Mesenchymal stem cell (in vitro differentiated cells and primary cell): ENCODE results near the gene SPATS2L.
A peak's percentile ranks its signal among the peaks of the same experiment; 100 is the strongest.

ENCODE experiments used
- DNase-seq: peaks from one replicate; pipeline ENCODE4 v3.0.0-alpha.2; 2013
- H2AFZ ChIP-seq: one replicate; pipeline ENCODE4 v1.6.1; 2013; ENCODE audit warnings: low read depth, mild to moderate bottlenecking, control low read depth, inconsistent platforms, low read length, moderate library complexity
- H2AK5ac ChIP-seq: 2 replicates; pipeline ENCODE4 v1.6.1; 2013; ENCODE audit warnings: low read length, moderate library complexity, mild to moderate bottlenecking, inconsistent platforms; ENCODE audit not compliant: severe bottlenecking
- H2BK120ac ChIP-seq: one replicate; pipeline ENCODE4 v1.6.1; 2013; ENCODE audit warnings: low read depth, mild to moderate bottlenecking, inconsistent platforms, low read length, moderate library complexity
- H2BK12ac ChIP-seq, 2 experiments: one replicate each; pipeline ENCODE4 v1.6.1; 2013; ENCODE audit warnings: inconsistent platforms in 2 of 2, low read length in 2 of 2, mild to moderate bottlenecking in 2 of 2, moderate library complexity in 2 of 2, control low read depth in 1 of 2
- H2BK15ac ChIP-seq: one replicate; pipeline ENCODE4 v1.6.1; 2013; ENCODE audit warnings: mild to moderate bottlenecking, low read depth, inconsistent platforms; ENCODE audit not compliant: poor library complexity, severe bottlenecking
- H2BK5ac ChIP-seq: 2 replicates; pipeline ENCODE4 v1.6.1; 2013; ENCODE audit warnings: low read depth, mild to moderate bottlenecking, low read length, control low read depth, inconsistent platforms; ENCODE audit not compliant: poor library complexity, severe bottlenecking
- H3K14ac ChIP-seq, 2 experiments: one replicate each; pipeline ENCODE4 v1.6.1; 2013; ENCODE audit warnings: inconsistent platforms in 2 of 2, low read length in 2 of 2, control low read depth in 1 of 2, mild to moderate bottlenecking in 1 of 2, moderate library complexity in 1 of 2
- H3K18ac ChIP-seq, 2 experiments: one replicate each; pipeline ENCODE4 v1.6.1; 2013; ENCODE audit warnings: inconsistent platforms in 2 of 2, low read length in 2 of 2, control low read depth in 1 of 2, low read depth in 1 of 2, mild to moderate bottlenecking in 1 of 2
- H3K23ac ChIP-seq, 2 experiments: one replicate each; pipeline ENCODE4 v1.6.1; 2013; ENCODE audit warnings: inconsistent platforms in 2 of 2, low read length in 2 of 2, mild to moderate bottlenecking in 2 of 2, moderate library complexity in 2 of 2, control low read depth in 1 of 2
- H3K27ac ChIP-seq: 2 replicates; pipeline ENCODE4 v1.5.1; 2013; ENCODE audit warnings: mild to moderate bottlenecking, moderate library complexity, low read length, control low read depth, inconsistent platforms; ENCODE audit not compliant: poor library complexity, severe bottlenecking
- H3K27me3 ChIP-seq, 2 experiments: 2 replicates each; pipeline versions ENCODE4 v1.6.1 to v1.7.0; 2013; ENCODE audit warnings: low read length in 2 of 2, mild to moderate bottlenecking in 2 of 2, moderate library complexity in 2 of 2, control low read depth in 1 of 2, inconsistent platforms in 1 of 2; ENCODE audit not compliant: control insufficient read depth in 1 of 2, insufficient read depth in 1 of 2
- H3K36me3 ChIP-seq, 2 experiments: 2 replicates each; pipeline versions ENCODE4 v1.6.1 to v1.7.0; 2013; ENCODE audit warnings: low read length in 2 of 2, control low read depth in 1 of 2, inconsistent platforms in 1 of 2, low read depth in 1 of 2, mild to moderate bottlenecking in 1 of 2; ENCODE audit not compliant: insufficient read depth in 2 of 2, control insufficient read depth in 1 of 2
- H3K4ac ChIP-seq, 2 experiments: one replicate each; pipeline ENCODE4 v1.6.1; 2013; ENCODE audit warnings: inconsistent platforms in 2 of 2, low read length in 2 of 2, mild to moderate bottlenecking in 2 of 2, moderate library complexity in 2 of 2, control low read depth in 1 of 2, low read depth in 1 of 2
- H3K4me1 ChIP-seq: 2 replicates; pipeline ENCODE4 v1.6.1; 2013; ENCODE audit warnings: low read depth, low read length, control low read depth; ENCODE audit not compliant: control insufficient read depth, insufficient read depth
- H3K4me2 ChIP-seq: 2 replicates; pipeline ENCODE4 v1.6.1; 2013; ENCODE audit warnings: low read length, mild to moderate bottlenecking, inconsistent platforms; ENCODE audit not compliant: poor library complexity, severe bottlenecking
- H3K4me3 ChIP-seq, 2 experiments: 2 replicates each; pipeline versions ENCODE4 v1.5.1 to v1.7.0; 2013; ENCODE audit warnings: low read length in 2 of 2, mild to moderate bottlenecking in 2 of 2, control low read depth in 1 of 2, low read depth in 1 of 2; ENCODE audit not compliant: insufficient read depth in 1 of 2
- H3K79me1 ChIP-seq: replicated peaks from 2 replicates; pipeline ENCODE4 v1.6.1; 2013; ENCODE audit warnings: mild to moderate bottlenecking, control low read depth, low read length, inconsistent platforms; ENCODE audit not compliant: poor library complexity, severe bottlenecking
- H3K9ac ChIP-seq: 2 replicates; pipeline ENCODE4 v1.7.0; 2013; ENCODE audit warnings: mild to moderate bottlenecking, low read length, moderate library complexity
- H3K9me3 ChIP-seq: 2 replicates; pipeline ENCODE4 v1.7.0; 2013; ENCODE audit warnings: mild to moderate bottlenecking, low read length; ENCODE audit not compliant: control insufficient read depth
- H4K8ac ChIP-seq: one replicate; pipeline ENCODE4 v1.6.1; 2013; ENCODE audit warnings: inconsistent platforms, mild to moderate bottlenecking, low read length, moderate library complexity
- H4K91ac ChIP-seq: one replicate; pipeline ENCODE4 v1.6.1; 2013; ENCODE audit warnings: mild to moderate bottlenecking, low read length, inconsistent platforms
- WGBS: methylation state at CpG from one replicate; pipeline ENCODE4 v1.1.7; 2013; ENCODE audit warnings: mixed read lengths; 5-methylcytosine and 5-hydroxymethylcytosine counted together

SPATS2L gene

GRCh38 chr2:200380091-200380561 is 73.6 kb downstream of the SPATS2L start:
- peak overlapping the region; percentile 64 for H4K91ac ChIP-seq
- peak; percentile 65 for DNase-seq
- H2AK5ac ChIP-seq: peak overlapping the region; percentile 76
- no peak overlapping the region for H3K14ac ChIP-seq
- H3K4me1 ChIP-seq: peaks cover 22% of the 10 kb centered on the region
- no peaks in the 10 kb centered on the region for H3K9me3 ChIP-seq
- 67% methylated on average over 9 of the region's 9 CpGs for WGBS
- H3K4me2 ChIP-seq: no peak overlapping the region
- H2BK12ac ChIP-seq: peak overlapping the region in 1 of 2 experiments; percentile 61
- H3K4ac ChIP-seq: peak overlapping the region; percentile 39 to 45
- H3K27ac ChIP-seq: peak overlapping the region; percentile 5
- H2BK15ac ChIP-seq: peak overlapping the region; percentile 29
- peaks cover 12% of the 10 kb centered on the region for H3K79me1 ChIP-seq
- H3K27me3 ChIP-seq: no peaks in the 10 kb centered on the region
- H2BK120ac ChIP-seq: peak overlapping the region; percentile 84
- H3K23ac ChIP-seq: no peak overlapping the region
- peaks cover 0 to 3% of the 10 kb centered on the region in 2 experiments for H3K36me3 ChIP-seq
- peak overlapping the region; percentile 40 to 44 for H3K18ac ChIP-seq
- H2AFZ ChIP-seq: no peak overlapping the region
- no peak overlapping the region for H3K4me3 ChIP-seq
- no peak overlapping the region for H2BK5ac ChIP-seq
- H3K9ac ChIP-seq: no peak overlapping the region
- peak overlapping the region; percentile 78 for H4K8ac ChIP-seq

DNA sequence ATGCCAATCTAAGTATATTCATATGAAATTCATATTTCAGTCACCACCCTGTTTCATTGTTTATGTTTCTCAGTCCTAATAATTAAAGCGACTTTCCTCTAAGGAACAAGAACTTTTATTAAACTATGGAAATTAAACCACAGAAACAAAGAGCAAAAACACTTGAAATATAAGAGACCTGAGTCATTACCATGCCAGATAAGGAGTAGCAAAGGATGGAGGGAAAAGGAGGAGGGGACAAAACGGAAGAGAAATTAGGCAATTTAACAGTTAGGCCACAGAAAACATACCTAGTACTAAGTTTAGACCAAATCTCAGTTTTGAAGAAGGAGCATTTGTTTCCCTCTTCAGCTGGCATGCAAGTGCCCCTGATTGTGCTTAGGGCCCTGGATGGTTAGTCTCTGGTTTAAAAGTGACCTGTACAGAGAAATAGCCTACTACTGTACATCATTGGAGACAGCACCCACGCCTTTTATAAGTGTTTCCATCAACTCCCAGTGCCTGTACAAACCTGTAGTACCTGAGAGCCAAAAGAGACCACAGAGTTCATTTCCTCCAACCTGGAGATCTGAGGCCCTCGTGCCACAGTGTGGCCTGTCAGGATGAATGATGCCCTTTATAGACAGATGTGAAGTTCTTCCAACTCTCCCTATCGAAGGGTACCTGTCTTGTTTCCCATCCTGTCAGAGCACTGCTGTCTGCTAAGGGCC is 74.5 kb downstream of the SPATS2L start:
- WGBS: 43% methylated on average over 5 of the region's 5 CpGs
- DNase-seq: peak; percentile 83
- peak overlapping the region; percentile 22 to 63 for H3K18ac ChIP-seq
- H2AFZ ChIP-seq: no peak overlapping the region
- H3K4me2 ChIP-seq: no peak overlapping the region
- no peak overlapping the region for H3K14ac ChIP-seq
- peak overlapping the region; percentile 72 for H2AK5ac ChIP-seq
- H2BK5ac ChIP-seq: no peak overlapping the region
- H3K36me3 ChIP-seq: peaks cover 0 to 3% of the 10 kb centered on the region in 2 experiments
- peaks cover 22% of the 10 kb centered on the region for H3K4me1 ChIP-seq
- no peak overlapping the region for H3K23ac ChIP-seq
- peak overlapping the region; percentile 38 to 40 for H2BK12ac ChIP-seq
- H3K27ac ChIP-seq: peak overlapping the region; percentile 21
- no peak overlapping the region for H3K4me3 ChIP-seq
- no peaks in the 10 kb centered on the region for H3K27me3 ChIP-seq
- peak overlapping the region; percentile 6 for H2BK120ac ChIP-seq
- H4K91ac ChIP-seq: peak overlapping the region; percentile 78
- H3K9ac ChIP-seq: peak overlapping the region; percentile 6
- H3K4ac ChIP-seq: no peak overlapping the region
- H4K8ac ChIP-seq: peak overlapping the region; percentile 81
- H2BK15ac ChIP-seq: peak overlapping the region; percentile 57
- peaks cover 14% of the 10 kb centered on the region for H3K79me1 ChIP-seq
- no peaks in the 10 kb centered on the region for H3K9me3 ChIP-seq

DNA sequence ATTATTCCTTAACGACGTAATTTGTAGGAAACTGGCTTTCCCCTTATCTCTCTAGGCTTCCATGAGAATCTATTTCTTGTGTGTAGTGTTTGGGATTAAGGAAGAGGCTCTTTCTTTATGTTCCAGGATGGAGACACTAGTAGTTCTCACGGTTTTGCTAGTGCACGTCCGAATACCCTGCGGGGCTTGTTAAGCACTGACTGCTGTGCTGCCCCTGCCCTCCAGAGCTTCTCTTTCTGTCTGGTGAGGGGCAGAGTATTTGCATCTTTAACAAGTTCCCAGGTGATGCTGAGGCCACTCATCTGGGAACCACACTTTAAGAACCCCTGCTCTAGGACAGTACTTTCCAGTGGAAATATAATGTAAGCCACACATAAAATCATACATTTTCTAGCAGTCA is 76.4 kb downstream of the SPATS2L start:
- Histone ChIP-seq H3K9me3 (no peaks in the 10 kb centered on the region), H3K4me2 (no peak overlapping the region), H3K14ac (no peak overlapping the region), H4K91ac (peak overlapping the region; percentile 74), H3K18ac (peak overlapping the region; percentile 78 to 89), H3K9ac (peak overlapping the region; percentile 88), H3K4ac (peak overlapping the region; percentile 85 to 91), H3K27ac (no peak overlapping the region), H3K23ac (peak overlapping the region in 1 of 2 experiments; percentile 31), H3K4me3 (no peak overlapping the region), H2BK15ac (peak overlapping the region; percentile 20), H2AK5ac (peak overlapping the region; percentile 95), H2BK5ac (no peak overlapping the region), H4K8ac (peak overlapping the region; percentile 56), H3K4me1 (peaks cover 18% of the 10 kb centered on the region), H3K27me3 (no peaks in the 10 kb centered on the region), H2AFZ (no peak overlapping the region), H3K79me1 (peaks cover 14% of the 10 kb centered on the region), H2BK120ac (no peak overlapping the region), H2BK12ac (peak overlapping the region; percentile 73 to 89), H3K36me3 (no peaks in the 10 kb centered on the region)
- 71% methylated on average over 4 of the region's 6 CpGs for WGBS
- no peak for DNase-seq

DNA sequence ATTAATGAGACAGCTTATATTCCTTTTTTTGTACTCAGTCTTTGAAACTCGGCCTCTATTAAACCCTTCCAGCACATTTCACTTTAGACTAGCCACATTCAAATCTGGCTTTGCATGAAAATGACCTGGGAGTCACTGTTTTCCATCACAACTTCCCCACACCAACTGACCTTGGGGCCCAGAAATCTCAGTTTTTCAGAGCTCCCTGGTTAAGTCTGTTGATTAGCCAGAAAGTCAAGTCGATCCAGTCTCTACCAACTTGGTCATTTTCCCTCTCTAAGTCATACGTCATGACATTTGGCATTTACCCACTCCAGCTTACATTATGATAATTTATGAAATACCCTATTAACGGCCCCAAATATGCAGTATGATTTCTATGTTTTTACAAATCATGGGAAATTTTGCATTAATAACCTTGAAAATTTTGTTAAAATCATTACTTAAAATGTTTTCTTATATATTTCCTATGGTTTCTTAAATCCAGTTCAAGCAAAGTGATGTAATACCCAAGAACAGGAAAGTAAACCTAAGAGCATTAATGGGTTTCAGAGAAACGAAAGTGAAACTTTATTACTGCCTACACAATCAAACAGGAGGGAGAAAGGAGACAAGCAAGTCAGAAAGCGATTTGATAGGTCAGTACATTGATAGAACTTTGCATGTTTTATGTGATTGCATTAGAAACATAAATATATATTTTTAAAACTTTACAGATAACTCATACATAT is 77.1 kb downstream of the SPATS2L start:
- H3K27ac ChIP-seq: peak overlapping the region; percentile 2
- peak overlapping the region in 1 of 2 experiments; percentile 28 for H2BK12ac ChIP-seq
- H3K79me1 ChIP-seq: peaks cover 16% of the 10 kb centered on the region
- no peaks in the 10 kb centered on the region for H3K9me3 ChIP-seq
- H3K9ac ChIP-seq: peak overlapping the region; percentile 88
- WGBS: 77% methylated on average over 2 of the region's 6 CpGs
- H3K18ac ChIP-seq: peak overlapping the region in 1 of 2 experiments; percentile 52
- H3K4ac ChIP-seq: no peak overlapping the region
- no peak overlapping the region for H3K4me2 ChIP-seq
- no peak overlapping the region for H2BK120ac ChIP-seq
- H3K23ac ChIP-seq: no peak overlapping the region
- H3K4me1 ChIP-seq: peaks cover 13% of the 10 kb centered on the region
- no peak overlapping the region for H3K14ac ChIP-seq
- H2BK15ac ChIP-seq: no peak overlapping the region
- peak overlapping the region; percentile 54 for H2AK5ac ChIP-seq
- no peak overlapping the region for H2BK5ac ChIP-seq
- no peaks in the 10 kb centered on the region for H3K27me3 ChIP-seq
- no peak overlapping the region for H4K91ac ChIP-seq
- DNase-seq: peak; percentile 87
- peaks cover 0 to 3% of the 10 kb centered on the region in 2 experiments for H3K36me3 ChIP-seq
- H3K4me3 ChIP-seq: peak overlapping the region in 1 of 2 experiments; percentile 66
- peak overlapping the region; percentile 19 for H4K8ac ChIP-seq
- H2AFZ ChIP-seq: no peak overlapping the region
